GM13976 (cell line): ENCODE measurements around the gene FAM187B.
"Not testable (repeated sequence)": the region's sequence is repeated elsewhere in the genome, so short reads cannot be mapped to it uniquely, and the experiment has no call there.

ENCODE experiments used
- DNase-seq: peaks from one replicate; pipeline ENCODE4 v3.0.0; 2012; ENCODE audit warnings: low spot score
- CTCF ChIP-seq: IDR thresholded peaks from 2 replicates; pipeline ENCODE4 v1.5.1; 2012; ENCODE audit warnings: borderline replicate concordance, mild to moderate bottlenecking; ENCODE audit not compliant: insufficient read depth; ENCODE audit errors: extremely low read depth, missing control alignments, control extremely low read depth
- in situ Hi-C: fragments of 300-500 bp; cut with MboI; formaldehyde crosslinking; loops from one replicate; pipeline ENCODE4 v1.12.0; 2022; ENCODE audit warnings: low sequenced_read_pairs, mixed read lengths, inconsistent platforms; ENCODE audit not compliant: unreplicated experiment

The FAM187B gene

GRCh38 chr19:35205733-35206323 is 22.7 kb downstream of the FAM187B start:
- DNase-seq, result no peak
- TF ChIP-seq CTCF, result no peak
- in situ Hi-C loops, result no loop called here

GRCh38 chr19:35204799-35205732 is 23.5 kb downstream of the FAM187B start:
- peak; percentile 68 for DNase-seq
- peak; percentile 5 for TF ChIP-seq CTCF
- in situ Hi-C loops, result no loop called here

GRCh38 chr19:35202722-35203688 is 25.5 kb downstream of the FAM187B start:
- TF ChIP-seq CTCF, result no peak
- no peak for DNase-seq
- in situ Hi-C loops, result no loop called here

- in situ Hi-C loops, result no loop called here
- no peak for TF ChIP-seq CTCF
- no peak for DNase-seq
Observed at GRCh38 chr19:35199481-35199880, 29.1 kb downstream of the FAM187B start.

GRCh38 chr19:35196861-35197260 is 31.7 kb downstream of the FAM187B start:
- in situ Hi-C loops, DNase-seq: not testable (repeated sequence)

GRCh38 chr19:35195830-35196229 is 32.7 kb downstream of the FAM187B start:
- DNase-seq, result no peak
- in situ Hi-C loops, result no loop called here
- no peak for TF ChIP-seq CTCF
